IMR-90 (cell line): Measurements from ENCODE around the gene COL18A1.

Experiments
- BHLHE40 ChIP-seq: fragments of 150-350 bp; IDR thresholded peaks from 2 replicates; pipeline ENCODE4 v1.6.1; 2016; ENCODE audit warnings: mild to moderate bottlenecking, low read depth, low read length
- CEBPB ChIP-seq: IDR thresholded peaks from 2 replicates; pipeline ENCODE4 v1.6.1; 2012; ENCODE audit warnings: low read depth, low read length, improper control_type of control experiment
- FOS ChIP-seq: fragments of 150-350 bp; IDR thresholded peaks from 2 replicates; pipeline ENCODE4 v1.6.1; 2016; ENCODE audit warnings: low read depth, low read length
- MXI1 ChIP-seq: IDR thresholded peaks from 2 replicates; pipeline ENCODE4 v1.6.1; 2012; ENCODE audit warnings: low read depth, mild to moderate bottlenecking, low read length, moderate library complexity, borderline replicate concordance
- POLR2A ChIP-seq: IDR thresholded peaks from 2 replicates; pipeline ENCODE4 v1.6.1; 2012; ENCODE audit warnings: mild to moderate bottlenecking, low read depth, low read length
- RAD21 ChIP-seq: IDR thresholded peaks from 2 replicates; pipeline ENCODE4 v1.6.1; 2012; ENCODE audit warnings: low read length, improper control_type of control experiment
- RFX5 ChIP-seq: IDR thresholded peaks from 2 replicates; pipeline ENCODE4 v1.8.0; 2012; ENCODE audit warnings: low read depth, mild to moderate bottlenecking, low read length, moderate library complexity
- SMC3 ChIP-seq: fragments of 150-350 bp; IDR thresholded peaks from 2 replicates; pipeline ENCODE4 v1.6.1; 2016; ENCODE audit warnings: low read depth, mild to moderate bottlenecking, antibody characterized with exemption, low read length, moderate library complexity
- TF ChIP-seq, protein P1 (sequence below): conservative IDR thresholded peaks from 2 replicates; pipeline ENCODE4 v1.5.1; 2012; ENCODE audit warnings: mild to moderate bottlenecking, low read depth, low read length, improper control_type of control experiment
- TF ChIP-seq, protein P2 (sequence below): fragments of 150-350 bp; IDR thresholded peaks from 2 replicates; pipeline ENCODE4 v1.6.1; 2016; ENCODE audit warnings: low read depth, mild to moderate bottlenecking, low read length, moderate library complexity, borderline replicate concordance

- TF ChIP-seq, protein P1, sequence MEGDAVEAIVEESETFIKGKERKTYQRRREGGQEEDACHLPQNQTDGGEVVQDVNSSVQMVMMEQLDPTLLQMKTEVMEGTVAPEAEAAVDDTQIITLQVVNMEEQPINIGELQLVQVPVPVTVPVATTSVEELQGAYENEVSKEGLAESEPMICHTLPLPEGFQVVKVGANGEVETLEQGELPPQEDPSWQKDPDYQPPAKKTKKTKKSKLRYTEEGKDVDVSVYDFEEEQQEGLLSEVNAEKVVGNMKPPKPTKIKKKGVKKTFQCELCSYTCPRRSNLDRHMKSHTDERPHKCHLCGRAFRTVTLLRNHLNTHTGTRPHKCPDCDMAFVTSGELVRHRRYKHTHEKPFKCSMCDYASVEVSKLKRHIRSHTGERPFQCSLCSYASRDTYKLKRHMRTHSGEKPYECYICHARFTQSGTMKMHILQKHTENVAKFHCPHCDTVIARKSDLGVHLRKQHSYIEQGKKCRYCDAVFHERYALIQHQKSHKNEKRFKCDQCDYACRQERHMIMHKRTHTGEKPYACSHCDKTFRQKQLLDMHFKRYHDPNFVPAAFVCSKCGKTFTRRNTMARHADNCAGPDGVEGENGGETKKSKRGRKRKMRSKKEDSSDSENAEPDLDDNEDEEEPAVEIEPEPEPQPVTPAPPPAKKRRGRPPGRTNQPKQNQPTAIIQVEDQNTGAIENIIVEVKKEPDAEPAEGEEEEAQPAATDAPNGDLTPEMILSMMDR = no peak
- no peak for TF ChIP-seq SMC3
- TF ChIP-seq FOS = no peak
- TF ChIP-seq MXI1 = no peak
- no peak for TF ChIP-seq POLR2A
- no peak for TF ChIP-seq BHLHE40
- no peak for TF ChIP-seq RAD21
- no peak for TF ChIP-seq CEBPB
- no peak for TF ChIP-seq RFX5
- TF ChIP-seq, protein P2, sequence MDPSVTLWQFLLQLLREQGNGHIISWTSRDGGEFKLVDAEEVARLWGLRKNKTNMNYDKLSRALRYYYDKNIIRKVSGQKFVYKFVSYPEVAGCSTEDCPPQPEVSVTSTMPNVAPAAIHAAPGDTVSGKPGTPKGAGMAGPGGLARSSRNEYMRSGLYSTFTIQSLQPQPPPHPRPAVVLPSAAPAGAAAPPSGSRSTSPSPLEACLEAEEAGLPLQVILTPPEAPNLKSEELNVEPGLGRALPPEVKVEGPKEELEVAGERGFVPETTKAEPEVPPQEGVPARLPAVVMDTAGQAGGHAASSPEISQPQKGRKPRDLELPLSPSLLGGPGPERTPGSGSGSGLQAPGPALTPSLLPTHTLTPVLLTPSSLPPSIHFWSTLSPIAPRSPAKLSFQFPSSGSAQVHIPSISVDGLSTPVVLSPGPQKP = no peak
Observed at GRCh38 chr21:45496151-45496967, 91.4 kb downstream of the COL18A1 start.
